OCI-LY1 (cell line): ENCODE measurements around the gene SMAD6.

Experiments
- H2AFZ ChIP-seq: fragments of 200-600 bp; sonication (generic), shearing (Covaris generic); 2 replicates; pipeline ENCODE4 v1.6.0; 2014; ENCODE audit warnings: antibody characterized with exemption, mild to moderate bottlenecking, low read length
- H3F3A ChIP-seq: fragments of 200-600 bp; sonication (generic), shearing (Covaris generic); 2 replicates; pipeline ENCODE4 v1.6.0; 2014; ENCODE audit warnings: mild to moderate bottlenecking, antibody characterized with exemption, low read length, moderate library complexity; ENCODE audit not compliant: insufficient read depth
- H3K27ac ChIP-seq: fragments of 200-600 bp; sonication (generic); 2 replicates; pipeline ENCODE4 v1.5.1; 2014; ENCODE audit warnings: low read length, mixed run types, mild to moderate bottlenecking, low read depth; ENCODE audit not compliant: poor library complexity, severe bottlenecking
- H3K27me3 ChIP-seq: fragments of 200-600 bp; sonication (generic); 2 replicates; pipeline ENCODE4 v1.6.0; 2014; ENCODE audit warnings: antibody characterized with exemption, mild to moderate bottlenecking, low read length, moderate library complexity; ENCODE audit not compliant: insufficient read depth
- H3K36me3 ChIP-seq: fragments of 200-600 bp; sonication (generic); 2 replicates; pipeline ENCODE4 v1.6.1; 2014; ENCODE audit warnings: mild to moderate bottlenecking, antibody characterized with exemption, low read length, moderate library complexity, mixed read lengths; ENCODE audit not compliant: insufficient read depth
- H3K4me1 ChIP-seq: fragments of 200-600 bp; sonication (generic); 2 replicates; pipeline ENCODE4 v1.5.1; 2014; ENCODE audit warnings: mild to moderate bottlenecking, low read length, moderate library complexity; ENCODE audit not compliant: insufficient read depth, severe bottlenecking
- H3K4me2 ChIP-seq: fragments of 200-600 bp; sonication (generic), shearing (Covaris generic); 2 replicates; pipeline ENCODE4 v1.6.1; 2014; ENCODE audit warnings: low read length
- H3K4me3 ChIP-seq: fragments of 200-600 bp; sonication (generic); 2 replicates; pipeline ENCODE4 v1.5.1; 2014; ENCODE audit warnings: low read length, low read depth, mild to moderate bottlenecking, mixed read lengths; ENCODE audit not compliant: poor library complexity, severe bottlenecking
- H3K79me2 ChIP-seq: fragments of 200-600 bp; shearing (Covaris generic); 2 replicates; pipeline ENCODE4 v1.6.1; 2016; ENCODE audit warnings: mixed run types, low read length, mixed read lengths; ENCODE audit not compliant: insufficient read depth
- H3K9ac ChIP-seq: fragments of 200-600 bp; sonication (generic), shearing (Covaris generic); 2 replicates; pipeline ENCODE4 v1.6.1; 2014; ENCODE audit warnings: mild to moderate bottlenecking, low read length, mixed read lengths
- H3K9me2 ChIP-seq: fragments of 200-600 bp; sonication (generic), shearing (Covaris generic); 2 replicates; pipeline ENCODE4 v1.6.1; 2014; ENCODE audit warnings: low read depth, mild to moderate bottlenecking, low read length, mixed read lengths
- H3K9me3 ChIP-seq: fragments of 200-600 bp; shearing (Covaris generic); 2 replicates; pipeline ENCODE4 v1.6.1; 2014; ENCODE audit warnings: low read length, mixed read lengths
- H4K20me1 ChIP-seq: fragments of 200-600 bp; sonication (generic), shearing (Covaris generic); 2 replicates; pipeline ENCODE4 v1.6.0; 2016; ENCODE audit warnings: mild to moderate bottlenecking, low read length; ENCODE audit not compliant: insufficient read depth
- EZH2 ChIP-seq: fragments of 200-600 bp; sonication (generic), shearing (Covaris generic); IDR thresholded peaks from 2 replicates; pipeline ENCODE4 v1.8.0; 2017; ENCODE audit warnings: borderline replicate concordance, mixed run types, mild to moderate bottlenecking, antibody characterized with exemption, low read length, moderate library complexity, mixed read lengths
- TF ChIP-seq, protein P1 (sequence below): fragments of 200-600 bp; sonication (generic), shearing (Covaris generic); IDR thresholded peaks from 2 replicates; pipeline ENCODE4 v1.5.1; 2017; ENCODE audit warnings: mild to moderate bottlenecking, antibody characterized with exemption, low read length, moderate library complexity, mixed read lengths

The SMAD6 gene

DNA sequence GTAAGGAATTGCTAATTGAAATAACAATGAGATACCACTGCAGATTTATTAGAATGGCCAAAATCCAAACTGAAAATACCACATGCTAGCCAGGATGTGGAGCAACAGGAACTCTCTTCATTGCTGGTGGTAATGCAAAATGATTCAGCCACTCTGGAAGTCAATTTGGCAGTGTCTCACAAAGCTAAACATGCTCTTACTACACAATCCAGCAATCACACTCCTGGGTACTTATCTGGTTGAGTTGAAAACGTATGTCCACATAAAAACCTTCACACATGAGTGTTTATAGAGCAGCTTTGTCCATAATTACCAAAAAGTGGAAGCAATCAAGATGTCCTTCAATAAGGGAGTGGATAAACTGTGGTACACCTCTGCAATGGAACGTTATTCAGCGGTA lies 113.3 kb downstream of the SMAD6 start:
- Histone ChIP-seq H3K9ac (no peak overlapping the region), H3K4me3 (no peak overlapping the region), H3K9me3 (no peaks in the 10 kb centered on the region), H3K27me3 (peaks cover 3% of the 10 kb centered on the region; the same call in 1 of the 2 replicates), H3K79me2 (no peaks in the 10 kb centered on the region), H3K27ac (no peak overlapping the region), H3F3A (no peaks in the 10 kb centered on the region), H4K20me1 (no peaks in the 10 kb centered on the region), H3K4me1 (no peaks in the 10 kb centered on the region), H3K9me2 (no peaks in the 10 kb centered on the region), H2AFZ (no peak overlapping the region), H3K36me3 (no peaks in the 10 kb centered on the region), H3K4me2 (no peak overlapping the region)
- TF ChIP-seq, protein P1, sequence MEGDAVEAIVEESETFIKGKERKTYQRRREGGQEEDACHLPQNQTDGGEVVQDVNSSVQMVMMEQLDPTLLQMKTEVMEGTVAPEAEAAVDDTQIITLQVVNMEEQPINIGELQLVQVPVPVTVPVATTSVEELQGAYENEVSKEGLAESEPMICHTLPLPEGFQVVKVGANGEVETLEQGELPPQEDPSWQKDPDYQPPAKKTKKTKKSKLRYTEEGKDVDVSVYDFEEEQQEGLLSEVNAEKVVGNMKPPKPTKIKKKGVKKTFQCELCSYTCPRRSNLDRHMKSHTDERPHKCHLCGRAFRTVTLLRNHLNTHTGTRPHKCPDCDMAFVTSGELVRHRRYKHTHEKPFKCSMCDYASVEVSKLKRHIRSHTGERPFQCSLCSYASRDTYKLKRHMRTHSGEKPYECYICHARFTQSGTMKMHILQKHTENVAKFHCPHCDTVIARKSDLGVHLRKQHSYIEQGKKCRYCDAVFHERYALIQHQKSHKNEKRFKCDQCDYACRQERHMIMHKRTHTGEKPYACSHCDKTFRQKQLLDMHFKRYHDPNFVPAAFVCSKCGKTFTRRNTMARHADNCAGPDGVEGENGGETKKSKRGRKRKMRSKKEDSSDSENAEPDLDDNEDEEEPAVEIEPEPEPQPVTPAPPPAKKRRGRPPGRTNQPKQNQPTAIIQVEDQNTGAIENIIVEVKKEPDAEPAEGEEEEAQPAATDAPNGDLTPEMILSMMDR = no peak
- TF ChIP-seq EZH2 = no peak

DNA sequence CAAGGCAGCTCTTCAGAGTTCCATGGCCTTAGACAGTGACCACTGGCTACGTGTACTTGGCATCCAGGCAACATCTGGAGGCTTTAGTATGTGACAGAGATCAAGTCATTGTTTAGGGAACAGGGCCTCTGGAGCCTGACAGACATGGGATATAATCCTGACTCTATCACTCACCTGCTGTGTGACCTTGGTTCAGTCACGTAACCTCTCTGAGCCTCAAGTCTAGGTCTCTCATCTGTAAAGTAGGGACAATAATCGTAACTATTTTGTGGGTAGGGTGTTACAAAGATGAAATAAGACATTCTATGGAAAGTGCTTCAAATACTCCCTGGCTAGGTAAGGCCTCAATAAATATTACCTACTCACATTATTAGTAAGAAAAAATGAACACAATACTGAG lies 114.2 kb downstream of the SMAD6 start:
- Histone ChIP-seq H3K36me3 (no peaks in the 10 kb centered on the region), H3F3A (no peaks in the 10 kb centered on the region), H3K4me1 (no peaks in the 10 kb centered on the region), H3K4me3 (no peak overlapping the region), H3K79me2 (no peaks in the 10 kb centered on the region), H3K4me2 (no peak overlapping the region), H3K9me2 (no peaks in the 10 kb centered on the region), H3K9me3 (no peaks in the 10 kb centered on the region), H3K27me3 (peaks cover 3% of the 10 kb centered on the region; the same call in 1 of the 2 replicates), H4K20me1 (no peaks in the 10 kb centered on the region), H2AFZ (no peak overlapping the region), H3K9ac (no peak overlapping the region), H3K27ac (no peak overlapping the region)
- TF ChIP-seq, protein P1 = no peak
- TF ChIP-seq EZH2 = no peak

DNA sequence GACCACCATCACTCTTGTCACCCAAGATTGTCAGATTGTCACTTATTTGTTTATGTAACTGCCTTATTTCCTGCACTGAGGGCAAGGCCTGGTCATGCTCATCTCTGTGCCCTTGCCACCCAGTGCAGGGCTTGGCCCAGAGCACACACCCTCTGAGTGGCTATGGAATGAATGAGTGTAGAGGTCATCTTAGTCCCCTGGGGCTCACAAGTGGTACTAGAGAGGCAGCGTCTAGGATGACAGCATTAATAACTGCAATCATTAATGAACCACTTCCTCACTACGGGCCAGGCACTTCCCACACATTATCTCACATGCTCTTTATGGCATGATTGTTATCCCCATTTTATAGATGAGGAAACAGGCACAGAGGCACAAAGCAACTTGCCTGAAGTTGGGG lies 117.0 kb downstream of the SMAD6 start:
- Histone ChIP-seq H4K20me1 (no peaks in the 10 kb centered on the region), H3K4me1 (no peaks in the 10 kb centered on the region), H3K79me2 (no peaks in the 10 kb centered on the region), H3K36me3 (no peaks in the 10 kb centered on the region), H3K4me3 (no peak overlapping the region), H3K27me3 (0 out of 2 replicates have a peak, but pooled peaks cover 3% of the 10 kb centered on the region), H3K27ac (no peak overlapping the region), H3K9ac (no peak overlapping the region), H3F3A (no peaks in the 10 kb centered on the region), H3K9me2 (no peaks in the 10 kb centered on the region), H3K9me3 (no peaks in the 10 kb centered on the region), H2AFZ (no peak overlapping the region), H3K4me2 (no peak overlapping the region)
- TF ChIP-seq EZH2 = no peak
- TF ChIP-seq, protein P1 = no peak
